KG1 (cell line): Measurements from ENCODE around the gene ATP1A3.
"Not testable (repeated sequence)": the region's sequence is repeated elsewhere in the genome, so short reads cannot be mapped to it uniquely, and the experiment has no call there.

ENCODE experiments used
- DNase-seq: peaks from one replicate; lab custom pipeline; 2025; lab: John Stamatoyannopoulos, UW

The ATP1A3 gene

GRCh38 chr19:42010245-42011126, 16.5 kb upstream of the ATP1A3 start:
- no peak for DNase-seq

DNA sequence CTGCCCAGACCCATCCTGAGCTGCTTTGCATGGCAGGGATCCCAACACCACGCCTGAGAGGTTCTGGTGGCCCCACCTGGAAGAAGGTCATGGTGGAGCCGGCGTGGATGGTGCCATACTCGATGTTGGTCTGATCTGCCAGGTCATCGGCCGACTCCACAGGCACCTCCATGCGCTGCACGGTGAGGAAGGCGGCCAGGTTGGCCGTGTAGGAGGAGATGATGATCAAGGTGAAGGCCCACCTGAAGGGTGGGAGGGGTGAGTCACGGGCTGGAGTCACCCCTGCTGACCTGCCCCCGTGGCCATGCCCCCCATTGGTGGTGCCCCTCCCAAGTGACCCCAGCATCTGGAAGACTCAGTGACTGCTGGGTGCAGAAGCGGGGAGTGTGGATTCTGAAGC, 12.5 kb upstream of the ATP1A3 start:
- DNase-seq, result no peak

DNA sequence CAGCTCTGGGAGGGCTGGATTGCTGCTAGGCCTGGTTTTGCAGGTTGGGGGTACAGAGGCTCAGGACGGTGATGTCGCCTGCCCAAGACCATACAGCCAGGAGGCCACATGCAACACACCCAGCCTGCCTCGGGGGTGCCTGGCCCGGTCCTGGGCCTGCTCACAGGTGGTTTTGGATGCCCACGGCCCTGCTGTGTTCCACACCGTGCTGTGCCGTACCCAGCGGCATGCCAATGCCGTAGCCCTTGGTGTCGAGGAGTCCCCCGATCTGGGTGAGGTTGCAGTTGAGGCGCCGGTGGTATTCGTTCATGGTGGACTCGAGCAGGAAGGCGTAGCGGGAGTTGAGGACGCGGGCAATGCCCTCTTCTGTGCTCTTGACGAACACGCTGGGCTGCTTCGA, 11.5 kb upstream of the ATP1A3 start:
- no peak for DNase-seq

GRCh38 chr19:42003506-42004294, 9.7 kb upstream of the ATP1A3 start:
- DNase-seq, result no peak

DNA sequence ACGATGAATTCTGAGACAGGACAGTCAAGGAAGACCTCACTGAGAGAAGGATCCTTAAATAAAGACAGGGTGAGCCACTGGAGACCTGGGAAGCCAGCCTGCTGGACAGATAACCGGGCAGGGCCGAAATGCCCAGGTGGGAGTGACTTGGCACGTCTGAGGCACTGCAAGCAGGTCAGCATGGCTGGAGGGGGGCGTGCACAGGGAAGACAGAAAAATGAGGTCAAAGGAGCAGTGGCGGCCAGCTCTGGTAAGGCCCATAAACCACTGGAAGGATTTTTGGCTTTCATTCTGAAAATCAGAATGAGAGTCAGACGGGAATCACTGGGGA, 5.8 kb upstream of the ATP1A3 start:
- no peak for DNase-seq

- no peak for DNase-seq
Measured at GRCh38 chr19:41999071-41999877, 5.2 kb upstream of the ATP1A3 start.

DNA sequence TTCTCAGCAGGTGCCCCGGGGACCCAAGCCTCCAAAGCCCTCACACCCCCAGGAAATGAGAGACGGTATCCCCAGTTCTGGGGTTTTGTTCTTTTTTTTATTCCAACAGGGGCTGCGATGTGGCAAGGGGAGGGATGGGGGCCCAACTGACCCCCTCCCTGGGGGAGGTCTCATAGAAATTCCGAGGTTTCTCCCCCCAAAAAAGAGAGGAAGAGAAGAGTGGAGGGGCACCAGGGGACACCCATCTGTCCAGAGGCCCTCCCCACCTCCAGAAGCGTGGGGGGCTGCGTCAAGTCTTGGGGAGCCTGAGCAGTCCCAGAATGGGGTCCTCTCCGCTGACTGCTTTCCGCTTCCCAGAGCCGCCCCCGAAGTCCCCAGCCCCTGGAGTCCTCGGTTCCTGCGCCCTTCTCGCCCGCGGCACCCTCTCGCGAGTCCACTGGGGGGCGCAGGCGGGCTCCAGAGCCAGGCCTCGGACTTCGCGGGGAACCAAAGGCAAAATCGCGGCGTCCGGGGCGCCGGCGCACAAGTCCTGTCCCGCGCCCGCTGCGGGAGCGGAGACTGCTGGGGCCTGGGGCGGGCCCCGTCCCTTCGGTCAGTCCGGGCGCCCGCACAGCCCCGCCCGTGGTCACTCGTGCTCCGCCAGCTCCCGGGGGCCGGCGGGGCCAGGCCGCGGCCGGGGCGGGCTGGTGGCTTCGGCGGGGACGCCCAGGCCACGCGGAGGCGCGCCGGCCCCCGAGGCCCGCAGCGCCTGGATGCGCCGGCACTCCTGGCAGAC, 4.4 kb upstream of the ATP1A3 start:
- no peak for DNase-seq

DNA sequence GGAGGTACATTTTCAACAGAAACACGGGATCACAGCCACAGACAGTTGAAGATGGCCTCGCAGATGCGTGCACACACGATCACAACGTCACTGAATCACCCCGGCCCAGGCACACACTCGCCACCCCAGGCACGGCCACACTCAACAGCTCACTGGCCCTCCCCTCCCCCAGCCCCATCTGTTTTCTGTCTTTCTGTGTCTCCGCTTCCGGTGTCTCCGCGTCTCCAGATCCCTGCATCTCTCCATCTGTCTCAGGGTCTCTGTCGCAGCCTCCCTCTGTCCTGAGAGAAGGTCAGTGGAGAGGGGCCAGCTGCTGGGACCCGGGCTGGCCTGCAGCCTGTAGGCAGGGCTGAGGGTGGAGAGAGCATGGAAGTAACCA, 3.8 kb upstream of the ATP1A3 start:
- no peak for DNase-seq

- no peak for DNase-seq
Measured at GRCh38 chr19:41997121-41997850, 3.3 kb upstream of the ATP1A3 start.

DNA sequence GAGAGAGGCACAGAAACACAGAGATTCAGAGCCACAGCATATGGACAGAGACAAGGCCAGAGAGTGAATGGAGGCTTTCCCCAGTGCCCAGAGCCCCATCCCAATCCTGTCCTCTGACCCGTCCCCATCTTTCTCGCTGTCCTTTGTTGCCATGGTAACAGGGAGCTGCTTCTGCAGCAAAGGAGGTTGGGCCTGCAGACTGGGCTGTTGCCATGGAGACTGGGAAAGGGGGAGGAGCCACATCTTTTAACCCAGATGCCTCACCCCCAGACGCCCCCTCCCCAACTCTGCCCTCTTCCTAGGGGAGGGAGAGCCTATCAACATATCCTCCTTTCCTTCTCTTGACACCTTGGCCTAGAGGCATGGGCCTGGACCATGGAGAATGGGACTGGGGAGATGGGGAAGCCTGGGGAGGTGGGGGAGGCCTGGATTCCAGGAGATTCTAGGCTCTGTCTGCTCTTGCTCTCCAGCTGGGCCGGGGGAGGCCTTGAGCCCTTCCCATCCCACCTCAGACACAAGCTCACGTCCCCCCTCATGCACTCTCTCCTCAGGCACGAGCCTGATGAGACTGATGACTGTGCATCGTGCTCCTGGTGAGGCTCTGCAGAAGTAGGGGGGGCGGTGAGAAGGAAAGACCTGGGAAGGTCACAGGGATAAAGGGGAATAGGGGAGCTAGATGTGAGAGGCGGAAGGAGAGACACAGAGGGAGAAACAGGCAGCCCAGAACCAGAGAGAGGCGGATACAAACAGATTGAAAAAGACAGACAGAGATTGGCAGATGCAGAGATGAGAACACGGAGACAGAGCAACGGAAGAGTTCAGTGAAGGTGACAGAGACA, 2.1 kb upstream of the ATP1A3 start:
- no peak for DNase-seq

GRCh38 chr19:41994994-41995958, 1.2 kb upstream of the ATP1A3 start:
- no peak for DNase-seq

GRCh38 chr19:41994521-41994971, 516 bp upstream of the ATP1A3 start:
- DNase-seq, result no peak

DNA sequence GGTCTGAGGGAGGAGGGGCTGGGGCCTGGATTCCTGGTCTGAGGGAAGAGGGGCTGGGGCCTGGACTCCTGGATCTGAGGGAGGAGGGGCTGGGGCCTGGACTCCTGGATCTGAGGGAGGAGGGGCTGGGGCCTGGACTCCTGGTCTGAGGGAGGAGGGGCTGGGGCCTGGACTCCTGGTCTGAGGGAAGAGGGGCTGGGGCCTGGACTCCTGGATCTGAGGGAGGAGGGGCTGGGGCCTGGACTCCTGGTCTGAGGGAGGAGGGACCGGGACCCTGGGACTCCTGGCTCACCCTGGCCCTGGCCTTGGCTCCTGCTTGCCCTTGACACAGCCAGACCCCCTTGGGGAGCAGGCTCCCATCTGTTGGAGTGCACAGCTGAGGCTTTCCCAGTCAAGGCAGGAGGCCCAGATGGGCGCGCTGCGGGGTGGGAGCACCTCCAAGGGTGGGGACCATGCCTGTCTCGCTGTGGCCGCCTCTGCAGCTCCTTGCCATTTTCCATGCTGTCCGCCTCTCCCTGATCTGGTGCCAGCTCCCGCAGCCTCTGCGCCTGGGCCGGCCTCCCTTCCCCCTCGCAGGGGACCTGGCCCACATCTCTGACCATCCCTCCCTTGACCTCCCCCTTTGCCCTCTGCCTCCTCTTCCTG, 2.0 kb downstream of the ATP1A3 start:
- DNase-seq, result not testable (repeated sequence)

DNA sequence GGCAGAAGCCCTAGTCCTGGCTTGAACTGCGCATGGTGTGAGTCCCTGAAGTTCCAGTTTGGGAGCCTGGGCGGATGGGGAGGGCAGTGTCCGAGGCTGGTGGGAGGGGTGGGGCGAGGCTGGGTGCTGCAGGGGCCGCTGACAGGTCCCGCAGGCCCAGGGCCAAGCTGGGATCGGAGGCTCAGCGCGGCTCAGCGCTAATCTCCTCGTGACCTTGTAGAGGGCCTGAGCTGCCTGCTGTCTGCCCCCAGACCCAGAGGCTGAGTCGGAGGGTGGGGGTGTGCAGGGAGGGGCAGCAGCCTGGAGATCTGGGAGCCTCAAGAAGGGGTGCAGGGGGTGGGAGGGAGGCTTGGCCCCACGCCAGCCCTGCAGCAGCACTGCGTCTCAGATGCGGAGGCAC, 3.0 kb downstream of the ATP1A3 start:
- DNase-seq, result no peak

DNA sequence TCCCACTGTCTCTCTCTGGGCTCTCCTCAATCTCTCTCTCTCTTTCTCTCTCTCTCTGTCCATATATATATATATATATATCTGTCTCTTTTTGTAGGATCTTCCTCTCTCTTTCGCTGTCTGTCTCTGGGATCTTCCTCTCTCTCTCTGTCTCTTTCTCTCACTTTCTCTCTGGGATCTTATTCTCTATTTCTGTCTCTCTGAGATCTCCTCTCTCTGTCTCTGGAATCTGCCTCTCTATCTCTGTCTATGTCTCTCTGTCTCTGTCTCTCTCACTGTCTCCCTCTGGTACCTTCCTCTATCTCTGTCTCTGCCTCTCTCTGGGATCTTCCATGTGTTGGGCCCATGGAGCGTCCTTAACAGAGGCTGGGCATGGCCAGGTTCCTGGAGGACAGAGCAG, 3.4 kb downstream of the ATP1A3 start:
- no peak for DNase-seq

- no peak for DNase-seq
Measured at GRCh38 chr19:41990028-41990427, 4.0 kb downstream of the ATP1A3 start.

DNA sequence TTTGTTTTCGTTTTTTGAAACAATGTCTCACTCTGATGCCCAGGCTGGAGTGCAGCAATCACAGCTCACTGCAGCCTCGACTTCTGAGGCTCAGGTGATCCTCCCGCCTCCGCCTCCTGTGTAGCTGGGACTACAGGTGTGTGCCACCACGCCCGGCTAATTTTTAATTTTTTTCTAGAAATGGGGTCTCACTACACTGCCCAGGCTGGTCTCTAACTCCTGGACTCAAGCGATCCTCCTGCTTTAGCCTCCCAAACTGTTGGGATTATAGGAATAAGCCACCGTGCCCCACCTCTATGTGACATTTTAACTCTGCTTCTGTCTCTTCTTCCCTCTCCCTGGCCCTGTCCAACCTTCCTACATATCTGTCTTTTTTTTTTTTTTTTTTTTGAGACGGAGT, 5.1 kb downstream of the ATP1A3 start:
- no peak for DNase-seq

DNA sequence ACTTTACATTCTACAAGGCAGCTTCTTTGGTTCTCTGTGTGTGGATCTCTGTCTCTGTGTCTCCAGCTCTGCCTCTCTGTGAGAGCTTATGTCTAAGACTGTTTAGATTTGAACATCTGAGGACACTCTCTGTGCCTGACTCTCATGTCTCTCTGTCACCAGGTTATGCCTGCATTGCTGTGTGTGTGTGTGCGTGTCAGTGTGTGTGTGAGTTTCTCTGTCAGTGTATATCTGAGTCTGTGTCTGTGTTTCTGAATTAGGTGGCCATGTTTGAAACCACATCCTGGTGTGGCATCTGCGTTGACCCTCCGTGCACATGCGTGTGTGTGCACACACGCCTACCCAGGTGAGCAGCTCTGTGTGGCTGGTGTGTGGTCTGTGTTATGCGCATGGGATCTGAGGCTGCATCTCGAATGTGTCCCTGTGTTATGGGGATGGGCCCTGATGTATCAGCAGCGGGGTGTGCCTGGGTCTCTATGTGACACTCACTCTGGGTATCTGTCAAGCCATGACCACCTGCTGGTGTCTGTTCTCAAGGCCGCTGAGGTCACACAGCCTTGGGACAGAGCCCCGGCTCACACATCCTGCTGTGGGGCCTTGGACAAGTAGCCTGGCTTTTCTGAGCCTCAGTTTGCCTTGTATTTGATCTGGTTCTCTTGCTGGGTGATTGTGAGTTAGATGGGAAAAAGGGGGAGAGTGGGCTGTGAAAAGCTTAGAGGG, 6.7 kb downstream of the ATP1A3 start:
- no peak for DNase-seq
